GM23338 (cell line): ENCODE results near the gene INS. TPM values are rescaled to one million over a fixed set of nuclear protein-coding genes. Genes with fewer than 3 reads are reported as not detected.

Experiments used
- ATAC-seq: fragments of 200-7000 bp; cut with Tn5 transposase; 3 replicates; pipeline ENCODE4 v1.9.1; 2020
- DNase-seq: peaks from one replicate; pipeline ENCODE4 v3.0.0-alpha.2; 2015; ENCODE audit warnings: low spot score
- H2AFZ ChIP-seq: fragments of 200-600 bp; sonication (generic); 2 replicates; pipeline ENCODE4 v1.8.0; 2016; ENCODE audit warnings: antibody characterized with exemption, mild to moderate bottlenecking, moderate library complexity
- H3F3A ChIP-seq: fragments of 200-600 bp; sonication (generic); replicated peaks from 2 replicates; pipeline ENCODE4 v1.8.0; 2017; ENCODE audit warnings: antibody characterized with exemption, mixed run types, low read depth
- H3K27ac ChIP-seq: fragments of 200-600 bp; sonication (generic); 2 replicates; pipeline ENCODE4 v1.6.1; 2016; ENCODE audit warnings: low read depth
- H3K27me3 ChIP-seq: fragments of 200-600 bp; sonication (generic); 2 replicates; pipeline ENCODE4 v1.8.0; 2016; ENCODE audit warnings: mild to moderate bottlenecking, mixed run types, moderate library complexity; ENCODE audit not compliant: insufficient read depth
- H3K36me3 ChIP-seq: fragments of 200-600 bp; sonication (generic); 2 replicates; pipeline ENCODE4 v1.8.0; 2016; ENCODE audit warnings: mild to moderate bottlenecking; ENCODE audit not compliant: insufficient read depth
- H3K4me1 ChIP-seq: fragments of 200-600 bp; sonication (generic); 2 replicates; pipeline ENCODE4 v1.8.0; 2016; ENCODE audit warnings: mild to moderate bottlenecking, moderate library complexity; ENCODE audit not compliant: insufficient read depth
- H3K4me2 ChIP-seq: fragments of 200-600 bp; sonication (generic); 2 replicates; pipeline ENCODE4 v1.7.1; 2017; ENCODE audit warnings: mixed run types
- H3K4me3 ChIP-seq: fragments of 200-600 bp; sonication (generic); 2 replicates; pipeline ENCODE4 v1.6.1; 2016; ENCODE audit warnings: mixed run types
- H3K79me2 ChIP-seq: fragments of 200-600 bp; sonication (generic); replicated peaks from 2 replicates; pipeline ENCODE4 v1.8.0; 2017; ENCODE audit warnings: mild to moderate bottlenecking; ENCODE audit not compliant: insufficient read depth
- H3K9me2 ChIP-seq: fragments of 200-600 bp; sonication (generic); 2 replicates; pipeline ENCODE4 v1.8.0; 2017; ENCODE audit not compliant: insufficient read depth
- H4K20me1 ChIP-seq: fragments of 200-600 bp; sonication (generic); replicated peaks from 2 replicates; pipeline ENCODE4 v1.8.0; 2017; ENCODE audit warnings: mild to moderate bottlenecking; ENCODE audit not compliant: insufficient read depth
- H3K27ac Mint-ChIP-seq: 2 replicates; pipeline ENCODE4 v1.8.0; 2020; ENCODE audit warnings: inconsistent platforms, mild to moderate bottlenecking, moderate library complexity, mixed read lengths
- H3K27me3 Mint-ChIP-seq: 3 replicates; pipeline ENCODE4 v1.8.0; 2022; ENCODE audit warnings: low read depth, mild to moderate bottlenecking, moderate library complexity, mixed read lengths, inconsistent platforms; ENCODE audit not compliant: insufficient read depth, poor library complexity
- H3K36me3 Mint-ChIP-seq: 3 replicates; pipeline ENCODE4 v1.8.0; 2021; ENCODE audit warnings: low read depth, mild to moderate bottlenecking, inconsistent platforms, moderate library complexity, mixed read lengths
- H3K4me1 Mint-ChIP-seq: 3 replicates; pipeline ENCODE4 v1.8.0; 2020; ENCODE audit warnings: mild to moderate bottlenecking, inconsistent platforms, mixed read lengths
- H3K4me3 Mint-ChIP-seq: 3 replicates; pipeline ENCODE4 v1.8.0; 2021; ENCODE audit warnings: moderate library complexity, mild to moderate bottlenecking, inconsistent platforms, mixed read lengths
- H3K9me3 Mint-ChIP-seq: 3 replicates; pipeline ENCODE4 v1.8.0; 2020; ENCODE audit warnings: moderate library complexity, mild to moderate bottlenecking, inconsistent platforms, mixed read lengths
- CREB1 ChIP-seq: fragments of 250-450 bp; sonication (Bioruptor Pico); IDR thresholded peaks from 2 replicates; pipeline ENCODE4 v1.5.0; 2020; ENCODE audit warnings: low read depth, mild to moderate bottlenecking, moderate library complexity
- CTCF ChIP-seq, 2 experiments: fragments of 200-600 bp in 1 of 2; sonication (generic) in 1 of 2; conservative IDR thresholded peaks; 2 replicates each; pipeline versions ENCODE4 v1.5.1 to v1.6.1; 2016 to 2017; ENCODE audit warnings: antibody characterized with exemption in 2 of 2, low read depth in 2 of 2, mild to moderate bottlenecking in 2 of 2, moderate library complexity in 1 of 2
- ETS1 ChIP-seq: IDR thresholded peaks from 2 replicates; pipeline ENCODE4 v1.6.1; 2016; ENCODE audit warnings: antibody characterized with exemption
- EZH2 ChIP-seq: fragments of 200-600 bp; sonication (generic); IDR thresholded peaks from one replicate; pipeline ENCODE4 v1.8.0; 2017; ENCODE audit warnings: antibody characterized with exemption, mild to moderate bottlenecking, low read depth; ENCODE audit not compliant: unreplicated experiment
- EZH2phosphoT487 ChIP-seq: fragments of 200-600 bp; sonication (generic); IDR thresholded peaks from one replicate; pipeline ENCODE4 v1.8.1; 2018; ENCODE audit warnings: antibody characterized with exemption; ENCODE audit not compliant: unreplicated experiment
- JUNB ChIP-seq: IDR thresholded peaks from one replicate; pipeline ENCODE4 v1.6.1; 2016; ENCODE audit warnings: antibody characterized with exemption; ENCODE audit not compliant: unreplicated experiment
- NANOG ChIP-seq: IDR thresholded peaks from 2 replicates; pipeline ENCODE4 v1.6.1; 2016; ENCODE audit warnings: antibody characterized with exemption, borderline replicate concordance
- POLR2AphosphoS5 ChIP-seq: IDR thresholded peaks from 2 replicates; pipeline ENCODE4 v1.6.1; 2016; ENCODE audit warnings: antibody characterized with exemption, low read depth
- REST ChIP-seq: IDR thresholded peaks from one replicate; pipeline ENCODE4 v1.6.1; 2018; ENCODE audit warnings: antibody characterized with exemption; ENCODE audit not compliant: unreplicated experiment
- polyA plus RNA-seq: library from polyadenylated mRNA; unstranded; fragments of >200 nt; fragmentation: Nextera tagmentation; extraction: Ambion mirVana; gene quantifications from 2 replicates; pipeline ENCODE4 v1.2.1, GENCODE V29; 2016
- total RNA-seq: library from RNA; depleted of rRNA; stranded (reverse); fragments of >200 nt; shearing (Covaris generic); gene quantifications from 2 replicates; pipeline ENCODE4 v1.2.3, GENCODE V29; 2014

Gene INS
- total and polyA plus RNA-seq, 2 experiments from 2014 or later = not detected

GRCh38 chr11:2130881-2131352, 30.1 kb downstream of the INS start:
- no peak overlapping the region for H3K27ac Mint-ChIP-seq
- Histone ChIP-seq H3K79me2 (no peaks in the 10 kb centered on the region), H3K27me3 (peaks cover 7% of the 10 kb centered on the region), H3F3A (no peaks in the 10 kb centered on the region), H3K36me3 (no peaks in the 10 kb centered on the region), H3K9me2 (no peaks in the 10 kb centered on the region), H2AFZ (no peak overlapping the region), H4K20me1 (no peaks in the 10 kb centered on the region), H3K27ac (no peak overlapping the region), H3K4me3 (no peak overlapping the region), H3K4me2 (no peak overlapping the region), H3K4me1 (no peaks in the 10 kb centered on the region)
- H3K4me3 Mint-ChIP-seq = no peak overlapping the region
- peaks cover under 1% of the 10 kb centered on the region; the same call in 2 of the 3 replicates for H3K4me1 Mint-ChIP-seq
- TF ChIP-seq NANOG (no peak), JUNB (no peak), REST (no peak), EZH2phosphoT487 (no peak), POLR2AphosphoS5 (no peak), ETS1 (no peak), CTCF (conservative IDR thresholded peaks at IDR 0.05; ENCODE audit: low read depth in 2 of 2) (no peak), CREB1 (no peak), EZH2 (no peak)
- ATAC-seq (no peak), DNase-seq (no peak)
- H3K9me3 Mint-ChIP-seq = no peaks in the 10 kb centered on the region
- peaks cover 33% of the 10 kb centered on the region for H3K27me3 Mint-ChIP-seq
- no peaks in the 10 kb centered on the region for H3K36me3 Mint-ChIP-seq
